Left lung (tissue), 10 donors: ENCODE data around the gene SSBP4. TPM values are rescaled to one million over a fixed set of nuclear protein-coding genes. Genes with fewer than 3 reads are reported as not detected.
A peak's percentile ranks its signal among the peaks of the same experiment; 100 is the strongest.

Source experiments
- ATAC-seq: fragments of 200-7000 bp; cut with Tn5 transposase; one replicate; pipeline ENCODE4 v1.9.1; 2020; ENCODE audit warnings: moderate library complexity
- DNase-seq, 4 donors: peaks; one replicate each; pipeline ENCODE4 v3.0.0-alpha.2; 2013 to 2020
- H3K27ac ChIP-seq, 2 donors: fragments of 200-600 bp; sonication (generic) in 1 of 2; one replicate each; pipeline versions ENCODE4 v1.5.0 to v1.8.0; 2020 to 2021
- H3K27me3 ChIP-seq, 2 donors: fragments of 200-600 bp; sonication (generic) in 1 of 2; one replicate each; pipeline versions ENCODE4 v1.5.0 to v1.8.0; 2020 to 2021
- H3K36me3 ChIP-seq, 2 donors: fragments of 200-600 bp; sonication (generic) in 1 of 2; one replicate each; pipeline versions ENCODE4 v1.5.0 to v1.8.0; 2020 to 2021
- H3K4me1 ChIP-seq, 2 donors: fragments of 200-600 bp; one replicate each; pipeline ENCODE4 v1.8.0; 2021
- H3K4me3 ChIP-seq, 2 donors: fragments of 200-600 bp; sonication (generic) in 1 of 2; one replicate each; pipeline versions ENCODE4 v1.5.0 to v1.8.0; 2020 to 2021; ENCODE audit warnings: mild to moderate bottlenecking in 1 of 2
- H3K9me3 ChIP-seq, 2 donors: fragments of 200-600 bp; sonication (generic) in 1 of 2; one replicate each; pipeline versions ENCODE4 v1.5.0 to v1.8.0; 2020 to 2021
- intact Hi-C, 2 donors: fragments of 100-400 bp; cut with DNase I; formaldehyde crosslinking; loops; one replicate each; pipeline versions ENCODE4 v1.11.2 to v1.14.2; 2022
- polyA plus RNA-seq, 6 donors: library from polyadenylated mRNA; unstranded; fragments of 120-200 nt; gene quantifications; one replicate each; pipeline ENCODE4 v1.2.1, GENCODE V29; 2013; ENCODE audit not compliant: insufficient read length in 6 of 6
- total RNA-seq, 2 donors: library from RNA; stranded (reverse); fragmentation: NEBNext Ultra II Directional; extraction: Animal tissue kit (Norgen Biotek cat#: 25700); gene quantifications; one replicate each; pipeline ENCODE4 v1.2.1, GENCODE V29; 2021
- TF ChIP-seq, protein P1 (sequence below), 2 donors: fragments of 200-600 bp; sonication (generic) in 1 of 2; IDR thresholded peaks; one replicate each; pipeline versions ENCODE4 v1.5.0 to v1.8.0; 2021; ENCODE audit warnings: antibody characterized with exemption in 2 of 2
- donor health status: DM: no; HTN: yes; CAD: no.
- donor health status: DM: no; HTN: no; CAD: no.

Gene SSBP4
- total and polyA plus RNA-seq, 8 donors: 49.8 to 99.8 (median 74.5) TPM

DNA sequence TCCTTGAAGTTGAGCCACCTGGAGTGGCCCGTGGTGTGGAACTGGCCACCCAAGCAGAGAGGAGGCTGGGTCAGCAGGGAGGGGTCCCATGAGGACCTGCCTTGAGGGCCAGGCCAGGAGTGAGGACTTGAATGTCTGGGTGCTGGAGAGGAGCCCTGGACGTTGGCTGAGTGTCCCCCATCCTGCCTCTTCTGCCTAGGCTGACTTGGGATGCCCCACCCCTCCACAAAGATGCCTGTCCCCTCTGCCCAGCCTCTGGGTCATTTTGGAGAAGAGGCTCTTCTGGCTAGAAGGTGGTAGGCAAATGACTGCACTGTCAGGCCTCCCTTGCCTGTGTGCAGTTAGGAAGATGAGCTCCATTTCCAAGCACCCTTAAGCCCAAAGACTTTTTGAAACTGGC, 1.7 kb downstream of the SSBP4 start:
- DNase-seq (no peak), ATAC-seq (no peak)
- no peaks in the 10 kb centered on the region for H3K36me3 ChIP-seq
- intact Hi-C loops: no loop called here
- H3K9me3 ChIP-seq: no peaks in the 10 kb centered on the region
- TF ChIP-seq, protein P1, sequence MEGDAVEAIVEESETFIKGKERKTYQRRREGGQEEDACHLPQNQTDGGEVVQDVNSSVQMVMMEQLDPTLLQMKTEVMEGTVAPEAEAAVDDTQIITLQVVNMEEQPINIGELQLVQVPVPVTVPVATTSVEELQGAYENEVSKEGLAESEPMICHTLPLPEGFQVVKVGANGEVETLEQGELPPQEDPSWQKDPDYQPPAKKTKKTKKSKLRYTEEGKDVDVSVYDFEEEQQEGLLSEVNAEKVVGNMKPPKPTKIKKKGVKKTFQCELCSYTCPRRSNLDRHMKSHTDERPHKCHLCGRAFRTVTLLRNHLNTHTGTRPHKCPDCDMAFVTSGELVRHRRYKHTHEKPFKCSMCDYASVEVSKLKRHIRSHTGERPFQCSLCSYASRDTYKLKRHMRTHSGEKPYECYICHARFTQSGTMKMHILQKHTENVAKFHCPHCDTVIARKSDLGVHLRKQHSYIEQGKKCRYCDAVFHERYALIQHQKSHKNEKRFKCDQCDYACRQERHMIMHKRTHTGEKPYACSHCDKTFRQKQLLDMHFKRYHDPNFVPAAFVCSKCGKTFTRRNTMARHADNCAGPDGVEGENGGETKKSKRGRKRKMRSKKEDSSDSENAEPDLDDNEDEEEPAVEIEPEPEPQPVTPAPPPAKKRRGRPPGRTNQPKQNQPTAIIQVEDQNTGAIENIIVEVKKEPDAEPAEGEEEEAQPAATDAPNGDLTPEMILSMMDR (IDR thresholded peaks at IDR 0.05): no peak
- H3K27ac ChIP-seq: peak overlapping the region in 1 of 2 donors; percentile 98
- peaks cover 0 to 38% of the 10 kb centered on the region in 2 donors for H3K27me3 ChIP-seq
- peak overlapping the region in 1 of 2 donors; percentile 58 for H3K4me3 ChIP-seq
- H3K4me1 ChIP-seq: peaks cover 31 to 72% of the 10 kb centered on the region in 2 donors

DNA sequence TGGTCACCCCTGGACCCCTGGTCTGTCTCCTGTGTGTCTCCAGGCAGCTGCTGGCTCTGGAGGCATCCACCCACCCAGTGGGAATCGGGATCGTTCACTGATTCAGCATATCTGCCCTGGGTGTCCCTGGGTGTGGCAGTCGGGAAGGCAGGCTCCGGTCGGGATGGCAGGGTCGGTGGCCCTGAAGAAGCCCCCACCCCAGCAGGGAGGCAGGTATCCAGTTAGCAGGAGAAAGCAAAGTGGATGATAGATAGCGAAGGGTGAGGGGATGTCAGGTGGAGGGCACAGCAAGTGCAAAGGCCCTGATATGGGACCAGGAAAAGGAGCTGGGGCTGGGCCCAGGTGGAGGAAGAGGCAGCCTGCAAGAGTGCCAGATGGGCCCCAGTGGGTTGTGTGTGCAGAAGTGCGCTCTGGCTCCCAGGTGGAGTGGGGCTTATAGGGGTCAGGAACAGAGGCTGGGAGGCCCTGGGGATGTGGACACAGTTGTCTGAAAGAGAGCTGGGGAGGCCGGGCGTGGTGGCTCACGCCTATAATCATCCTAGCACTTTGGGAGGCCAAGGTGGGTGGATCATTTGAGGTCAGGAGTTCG, 2.3 kb downstream of the SSBP4 start:
- peaks cover 0 to 36% of the 10 kb centered on the region in 2 donors for H3K27me3 ChIP-seq
- H3K4me3 ChIP-seq: peak overlapping the region in 1 of 2 donors; percentile 58
- ATAC-seq (no peak), DNase-seq (peak in 1 of 4 donors; percentile 62)
- no peaks in the 10 kb centered on the region for H3K36me3 ChIP-seq
- H3K27ac ChIP-seq: no peak overlapping the region
- H3K9me3 ChIP-seq: no peaks in the 10 kb centered on the region
- TF ChIP-seq, protein P1 (IDR thresholded peaks at IDR 0.05): no peak
- intact Hi-C loops: no loop called here
- H3K4me1 ChIP-seq: peaks cover 25 to 69% of the 10 kb centered on the region in 2 donors

DNA sequence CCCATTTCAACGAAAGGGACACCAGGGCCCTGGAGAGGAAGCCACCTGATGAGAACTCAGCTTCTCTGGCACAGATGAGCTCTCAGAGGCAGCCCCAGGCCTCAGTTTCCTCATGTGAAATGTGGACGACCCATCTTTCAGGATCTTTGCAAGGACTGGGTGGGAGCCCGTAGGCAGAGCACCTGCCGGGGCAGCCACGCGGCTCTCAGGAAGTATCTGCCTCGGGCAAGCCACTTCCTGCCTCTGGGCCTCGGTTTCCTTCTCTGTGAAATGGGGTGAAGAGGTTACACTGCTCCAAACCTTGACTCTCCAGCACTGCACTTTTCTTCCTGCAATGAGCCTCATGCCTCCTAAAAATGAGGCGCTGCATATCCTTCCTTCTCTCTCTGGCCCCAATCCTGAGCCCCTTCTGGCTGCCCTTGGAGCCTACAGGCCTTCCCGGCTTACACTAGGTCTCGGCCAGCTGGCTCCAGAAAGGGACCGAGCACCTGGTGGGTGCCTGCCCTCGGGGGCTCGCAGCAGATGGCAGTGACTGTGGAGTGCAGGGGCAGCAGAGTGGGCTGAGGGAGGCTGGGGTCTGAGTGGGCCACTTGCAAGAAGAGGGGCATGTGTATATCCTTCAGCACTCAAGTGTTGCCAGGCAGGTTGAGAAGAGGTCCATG, 3.5 kb downstream of the SSBP4 start:
- H3K4me3 ChIP-seq: no peak overlapping the region
- intact Hi-C loops: no loop called here
- peaks cover 0 to 24% of the 10 kb centered on the region in 2 donors for H3K27me3 ChIP-seq
- DNase-seq (peak in 1 of 4 donors; percentile 58), ATAC-seq (no peak)
- H3K27ac ChIP-seq: no peak overlapping the region
- peaks cover 17 to 57% of the 10 kb centered on the region in 2 donors for H3K4me1 ChIP-seq
- H3K36me3 ChIP-seq: no peaks in the 10 kb centered on the region
- H3K9me3 ChIP-seq: no peaks in the 10 kb centered on the region
- TF ChIP-seq, protein P1 (IDR thresholded peaks at IDR 0.05): no peak

DNA sequence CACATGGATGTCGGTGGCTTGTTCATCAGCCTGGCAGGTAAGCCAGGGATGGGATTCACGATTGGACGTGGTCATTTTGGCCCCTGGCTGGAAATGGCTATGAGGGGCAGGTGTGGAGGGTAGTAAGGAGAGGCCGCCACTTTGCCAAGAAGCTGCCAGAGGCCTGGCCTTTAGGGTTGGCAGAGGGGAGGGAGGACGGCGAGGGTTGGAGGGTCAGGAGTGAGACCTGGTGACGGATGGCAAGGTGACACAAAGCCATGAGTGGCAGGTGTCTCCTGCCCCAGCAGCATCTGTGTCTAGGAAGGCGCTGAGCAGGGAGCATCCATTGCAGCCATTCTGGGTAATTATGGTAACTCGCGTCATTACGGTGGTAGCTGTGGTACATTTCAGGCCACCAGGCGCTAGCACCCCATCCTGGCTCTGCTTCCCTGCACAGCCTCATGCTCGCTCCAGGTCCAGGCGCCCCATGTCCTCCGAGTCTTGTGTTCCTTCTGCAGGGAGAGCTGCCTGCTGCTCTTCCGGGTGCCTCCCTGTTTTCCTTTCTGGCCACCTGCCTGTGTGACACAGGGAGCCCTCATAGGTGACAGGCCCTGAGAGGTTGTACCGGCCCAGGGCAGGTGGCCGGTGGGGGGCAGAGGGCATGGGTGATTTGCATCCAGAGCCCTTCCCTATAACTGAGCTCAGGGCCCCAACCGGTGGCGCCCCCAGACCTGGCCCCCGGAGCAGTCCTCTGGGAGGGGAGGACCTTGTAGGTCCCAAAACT, 4.2 kb downstream of the SSBP4 start:
- no peak overlapping the region for H3K27ac ChIP-seq
- DNase-seq (peak in 1 of 4 donors; percentile 52), ATAC-seq (no peak)
- H3K9me3 ChIP-seq: no peaks in the 10 kb centered on the region
- TF ChIP-seq, protein P1 (IDR thresholded peaks at IDR 0.05): no peak
- intact Hi-C loops: no loop called here
- peaks cover 0 to 16% of the 10 kb centered on the region in 2 donors for H3K27me3 ChIP-seq
- H3K4me1 ChIP-seq: peaks cover 11 to 54% of the 10 kb centered on the region in 2 donors
- peaks cover 0 to 5% of the 10 kb centered on the region in 2 donors for H3K36me3 ChIP-seq
- no peak overlapping the region for H3K4me3 ChIP-seq
